Lung (tissue), 12 donors: ENCODE measurements around the gene KIF22. TPM values are rescaled to one million over a fixed set of nuclear protein-coding genes. Genes with fewer than 3 reads are reported as not detected.

Experiments used
- ATAC-seq: fragments of 200-7000 bp; cut with Tn5 transposase; one replicate; pipeline ENCODE4 v1.9.1; 2020; ENCODE audit warnings: moderate number of reproducible peaks; ENCODE audit not compliant: insufficient read depth, low FRiP score
- DNase-seq, 3 donors: peaks; one replicate each; pipeline ENCODE4 v3.0.0-alpha.2; 2013 to 2017
- H3K27ac ChIP-seq, 2 donors: one replicate each; pipeline ENCODE4 v1.5.1; 2013; ENCODE audit warnings: mild to moderate bottlenecking in 2 of 2, moderate library complexity in 2 of 2, control low read depth in 1 of 2, inconsistent platforms in 1 of 2, low read depth in 1 of 2, low read length in 1 of 2
- H3K27me3 ChIP-seq, 3 donors: one replicate each; pipeline ENCODE4 v1.5.1; 2013; ENCODE audit warnings: low read length in 2 of 3; ENCODE audit not compliant: control insufficient read depth in 3 of 3, insufficient read depth in 3 of 3
- H3K36me3 ChIP-seq, 4 donors: one replicate each; pipeline ENCODE4 v1.5.1; 2013; ENCODE audit warnings: low read length in 4 of 4, mild to moderate bottlenecking in 1 of 4, moderate library complexity in 1 of 4; ENCODE audit not compliant: control insufficient read depth in 4 of 4, insufficient read depth in 4 of 4
- H3K4me1 ChIP-seq, 5 donors: one replicate each; pipeline ENCODE4 v1.5.1; 2013; ENCODE audit warnings: low read length in 5 of 5, mild to moderate bottlenecking in 2 of 5, moderate library complexity in 1 of 5; ENCODE audit not compliant: control insufficient read depth in 5 of 5, insufficient read depth in 5 of 5
- H3K4me3 ChIP-seq: one replicate; pipeline ENCODE4 v1.5.1; 2013; ENCODE audit warnings: mild to moderate bottlenecking, control low read depth, moderate library complexity
- H3K9ac ChIP-seq, 2 donors: one replicate each; pipeline ENCODE4 v1.5.1; 2013; ENCODE audit warnings: low read length in 2 of 2, control low read depth in 1 of 2; ENCODE audit not compliant: insufficient read depth in 1 of 2
- H3K9me3 ChIP-seq, 4 donors: one replicate each; pipeline ENCODE4 v1.5.1; 2013; ENCODE audit warnings: low read length in 3 of 4, mild to moderate bottlenecking in 1 of 4, moderate library complexity in 1 of 4; ENCODE audit not compliant: control insufficient read depth in 4 of 4, insufficient read depth in 3 of 4
- WGBS, 2 donors: extraction: QIAGEN DNeasy Blood & Tissue Kit; methylation state at CpG; one replicate each; pipeline ENCODE4 v1.1.7; 2013; 5-methylcytosine and 5-hydroxymethylcytosine counted together
- polyA plus RNA-seq, 2 donors: library from polyadenylated mRNA; stranded (reverse); fragments of 200-250 nt; gene quantifications; one replicate each; pipeline ENCODE4 v1.2.1, GENCODE V29; 2013
- total RNA-seq, 2 donors: library from RNA; depleted of rRNA in 1 of 2; stranded (reverse); fragments of >200 nt in 1 of 2; gene quantifications; one replicate each; pipeline ENCODE4 v1.2.1, GENCODE V29; 2014 to 2021
- TF ChIP-seq, protein P1 (sequence below): IDR thresholded peaks from 2 replicates; pipeline ENCODE4 v1.5.1; 2012; ENCODE audit warnings: mild to moderate bottlenecking; ENCODE audit errors: control extremely low read depth, extremely low read depth
- donor health status: control.
- donor health status: control.
- donor health status: Bipolar disorder and iron deficiency.
- donor health status: healthy.
- donor health status: DM: yes; HTN: yes; CAD: no.

Gene KIF22
- total and polyA plus RNA-seq, 4 donors = 22.1 to 84.9 (median 25.9) TPM

- H3K27ac ChIP-seq = peak overlapping the region; percentile 66 to 81
- DNase-seq = peak in 1 of 3 donors; percentile 63
- H3K4me1 ChIP-seq = peaks cover 5 to 38% (median 19%) of the 10 kb centered on the region in 5 donors
- peak; percentile 56 for ATAC-seq
- peaks cover 0 to 16% (median 12%) of the 10 kb centered on the region in 4 donors for H3K36me3 ChIP-seq
- TF ChIP-seq, protein P1, sequence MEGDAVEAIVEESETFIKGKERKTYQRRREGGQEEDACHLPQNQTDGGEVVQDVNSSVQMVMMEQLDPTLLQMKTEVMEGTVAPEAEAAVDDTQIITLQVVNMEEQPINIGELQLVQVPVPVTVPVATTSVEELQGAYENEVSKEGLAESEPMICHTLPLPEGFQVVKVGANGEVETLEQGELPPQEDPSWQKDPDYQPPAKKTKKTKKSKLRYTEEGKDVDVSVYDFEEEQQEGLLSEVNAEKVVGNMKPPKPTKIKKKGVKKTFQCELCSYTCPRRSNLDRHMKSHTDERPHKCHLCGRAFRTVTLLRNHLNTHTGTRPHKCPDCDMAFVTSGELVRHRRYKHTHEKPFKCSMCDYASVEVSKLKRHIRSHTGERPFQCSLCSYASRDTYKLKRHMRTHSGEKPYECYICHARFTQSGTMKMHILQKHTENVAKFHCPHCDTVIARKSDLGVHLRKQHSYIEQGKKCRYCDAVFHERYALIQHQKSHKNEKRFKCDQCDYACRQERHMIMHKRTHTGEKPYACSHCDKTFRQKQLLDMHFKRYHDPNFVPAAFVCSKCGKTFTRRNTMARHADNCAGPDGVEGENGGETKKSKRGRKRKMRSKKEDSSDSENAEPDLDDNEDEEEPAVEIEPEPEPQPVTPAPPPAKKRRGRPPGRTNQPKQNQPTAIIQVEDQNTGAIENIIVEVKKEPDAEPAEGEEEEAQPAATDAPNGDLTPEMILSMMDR = no peak
- peak overlapping the region in 1 of 2 donors; percentile 47 for H3K9ac ChIP-seq
- 37 to 68% methylated on average over 7 of the region's 7 CpGs for WGBS, 2 donors
- no peaks in the 10 kb centered on the region for H3K27me3 ChIP-seq
- peak overlapping the region; percentile 80 for H3K4me3 ChIP-seq
- no peaks in the 10 kb centered on the region for H3K9me3 ChIP-seq
These were observed 31.1 kb downstream of the KIF22 start for GRCh38 chr16:29821643-29822115.

DNA sequence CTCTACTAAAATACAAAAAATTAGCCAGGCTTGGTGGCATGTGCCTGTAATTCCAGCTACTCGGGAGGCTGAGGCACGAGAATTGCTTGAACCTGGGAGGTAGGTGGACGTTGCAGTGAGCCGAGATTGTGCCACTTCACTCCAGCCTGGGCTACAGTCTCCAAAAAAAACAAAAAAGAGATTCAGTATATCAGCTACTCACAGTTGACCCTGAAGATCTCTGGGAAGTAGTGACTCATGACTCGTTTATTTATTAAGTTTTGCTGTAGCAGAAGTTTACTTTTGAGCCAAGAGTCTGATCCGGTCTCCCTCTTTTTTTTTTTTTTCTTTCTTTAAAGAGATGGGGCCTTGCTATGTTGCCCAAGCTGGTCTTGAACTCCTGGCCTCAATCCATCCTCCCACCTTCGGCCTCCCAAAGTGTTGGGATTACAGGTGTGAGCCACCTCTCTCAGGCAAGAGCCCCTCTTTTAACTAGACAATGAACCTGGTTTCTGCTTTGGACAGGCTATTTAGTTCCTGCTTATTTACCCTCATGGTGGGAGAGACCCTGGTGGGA, 34.1 kb downstream of the KIF22 start:
- Histone ChIP-seq H3K27ac (peak overlapping the region; percentile 47 to 82), H3K27me3 (no peaks in the 10 kb centered on the region), H3K4me3 (no peak overlapping the region), H3K9me3 (no peaks in the 10 kb centered on the region), H3K4me1 (peaks cover 1 to 34% (median 12%) of the 10 kb centered on the region in 5 donors), H3K36me3 (peaks cover 0 to 7% (median 3%) of the 10 kb centered on the region in 4 donors), H3K9ac (no peak overlapping the region)
- TF ChIP-seq, protein P1 = no peak
- no peak for DNase-seq
- WGBS, 2 donors = 37 to 60% methylated on average over 7 of the region's 7 CpGs
- ATAC-seq = no peak

DNA sequence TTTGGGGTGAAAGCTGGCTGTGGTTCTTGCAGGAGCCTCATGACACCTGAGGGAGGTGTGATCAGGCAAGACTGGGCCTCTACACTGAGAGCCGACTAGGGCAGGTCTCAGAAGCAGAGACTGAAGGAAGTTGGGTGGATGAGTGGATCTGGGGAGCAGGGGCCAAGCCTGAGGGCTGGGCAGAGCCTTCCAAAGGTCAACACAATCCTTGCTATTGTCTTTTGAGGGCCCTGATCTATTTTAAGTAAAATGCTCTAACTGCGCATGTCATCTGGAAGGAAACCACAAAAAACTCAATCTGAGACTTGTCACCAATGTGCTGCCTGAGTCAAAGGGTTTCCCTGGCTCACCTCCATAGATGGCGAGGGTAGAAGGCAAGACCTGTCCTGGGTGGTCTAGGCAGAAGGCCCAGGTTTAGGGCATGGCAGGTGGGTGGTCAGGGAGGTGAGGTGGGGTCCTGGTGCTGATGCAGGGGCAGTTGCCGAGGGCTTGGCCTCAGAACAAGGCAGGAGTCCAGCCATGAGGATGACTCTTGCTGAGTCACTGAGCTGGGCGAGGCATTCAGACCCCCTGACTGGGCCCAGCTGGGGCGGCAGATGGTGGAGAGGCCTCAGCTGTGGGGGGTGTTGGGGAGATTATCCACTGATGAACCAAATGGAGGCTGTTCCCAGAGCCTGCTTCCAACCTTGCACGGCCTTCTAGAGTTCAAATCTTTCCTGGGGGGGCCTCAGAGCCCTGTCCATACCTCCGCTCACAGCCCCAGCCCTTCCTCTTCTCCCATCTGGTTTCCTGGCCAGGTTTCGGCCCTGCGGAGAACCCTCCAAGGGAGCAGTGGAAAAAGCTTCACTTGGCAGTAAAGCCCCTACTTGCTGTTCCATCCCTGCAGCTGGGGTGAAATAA, 34.8 kb downstream of the KIF22 start:
- H3K27me3 ChIP-seq = no peaks in the 10 kb centered on the region
- DNase-seq (no peak), ATAC-seq (peak; percentile 6)
- H3K4me1 ChIP-seq = peaks cover 0 to 34% (median 12%) of the 10 kb centered on the region in 5 donors
- H3K27ac ChIP-seq = peak overlapping the region; percentile 47 to 82
- WGBS, 2 donors = 51 to 65% methylated on average over 10 of the region's 10 CpGs
- H3K36me3 ChIP-seq = peaks cover 0 to 13% (median 0%) of the 10 kb centered on the region in 4 donors
- no peak overlapping the region for H3K4me3 ChIP-seq
- H3K9ac ChIP-seq = no peak overlapping the region
- TF ChIP-seq, protein P1 = no peak
- no peaks in the 10 kb centered on the region for H3K9me3 ChIP-seq
